ENCODE data around the gene CKB. TPM values are rescaled to one million over a fixed set of nuclear protein-coding genes. Genes with fewer than 3 reads are reported as not detected.

CKB gene
- polyA plus RNA-seq, 2 of the 4 experiments (the other 2 are of a cell fraction) = 52.3 to 79.8 TPM

GRCh38 chr14:103535891-103536565, 13.4 kb upstream of the CKB start:
- Histone ChIP-seq H3K4me1 (peaks cover 17% of the 10 kb centered on the region), H3K9me3 (no peaks in the 10 kb centered on the region), H3K27ac (no peak overlapping the region), H3K4me3 (no peak overlapping the region), H3K4me2 (no peak overlapping the region)
- POLR2A ChIA-PET = no interaction called here
- CTCF ChIA-PET = interaction anchor here (2.4 to 28.8 kb wide), 3 partner anchors 9 to 21 kb away, joined by 6 to 489 read pairs (median 184); partner anchors contain the start of gene CKB
- ATAC-seq = no peak
- FAIRE-seq = no peak
- WGBS (ENCODE audit: missing lambda C conversion rate) = 94% methylated on average over 6 of the region's 11 CpGs
- no peak for DNase-seq (ENCODE audit: low read depth in 1 of 2, low spot score in 1 of 2)
- TF ChIP-seq EP300 (IDR thresholded peaks at IDR 0.05) (no peak), PBX3 (IDR thresholded peaks at IDR 0.05) (no peak), EHF (CRISPR knock-in tag; IDR thresholded peaks at IDR 0.05) (no peak), HEYL (CRISPR knock-in tag; IDR thresholded peaks at IDR 0.05) (no peak), RAD21 (conservative IDR thresholded peaks at IDR 0.05 in 1 of 2, IDR thresholded peaks at IDR 0.05 in 1 of 2) (no peak), BHLHE40 (IDR thresholded peaks at IDR 0.05; ENCODE audit: low read depth, low read length) (no peak), HOXB5 (CRISPR knock-in tag; IDR thresholded peaks at IDR 0.05) (no peak), HOXA7 (CRISPR knock-in tag; IDR thresholded peaks at IDR 0.05) (no peak), MAZ (IDR thresholded peaks at IDR 0.05; ENCODE audit: borderline replicate concordance, low read depth, low read length) (no peak)

- CTCF ChIA-PET = interaction anchor here (2.4 to 28.8 kb wide), 3 partner anchors 10 to 22 kb away, joined by 6 to 489 read pairs (median 184); partner anchors contain the start of gene CKB
Observed at GRCh38 chr14:103535081-103535890, 12.7 kb upstream of the CKB start.

GRCh38 chr14:103534576-103535061, 12.0 kb upstream of the CKB start:
- 73% methylated on average over 3 of the region's 22 CpGs for WGBS (ENCODE audit: missing lambda C conversion rate)
- no peak for DNase-seq (ENCODE audit: low read depth in 1 of 2, low spot score in 1 of 2)
- TF ChIP-seq CBX8 (IDR thresholded peaks at IDR 0.05) (no peak), REST (IDR thresholded peaks at IDR 0.05) (no peak), HOXB5 (CRISPR knock-in tag; IDR thresholded peaks at IDR 0.05) (no peak), MYC (IDR thresholded peaks at IDR 0.05; ENCODE audit: borderline replicate concordance, low read length) (no peak), E2F6 (IDR thresholded peaks at IDR 0.05; ENCODE audit: borderline replicate concordance, low read depth) (no peak), KDM1A (IDR thresholded peaks at IDR 0.05; ENCODE audit: low read depth) (no peak), ZC3H11A (IDR thresholded peaks at IDR 0.05) (no peak), ATOH8 (CRISPR knock-in tag; IDR thresholded peaks at IDR 0.05; ENCODE audit: low read depth) (no peak), BCL3 (IDR thresholded peaks at IDR 0.05) (no peak), FOSL2 (IDR thresholded peaks at IDR 0.05) (no peak), FOSL2 (CRISPR knock-in tag; IDR thresholded peaks at IDR 0.05) (no peak), HEYL (CRISPR knock-in tag; IDR thresholded peaks at IDR 0.05) (no peak), ESRRA (IDR thresholded peaks at IDR 0.05; ENCODE audit: borderline replicate concordance, low read length) (no peak)

More at GRCh38 chr14:103535081-103535890, 12.7 kb upstream of the CKB start:
- FAIRE-seq (no peak), ATAC-seq (no peak), DNase-seq (ENCODE audit: low read depth in 1 of 2, low spot score in 1 of 2) (no peak)
- no peaks in the 10 kb centered on the region for H3K9me3 ChIP-seq
- no peak overlapping the region for H3K4me2 ChIP-seq
- peaks cover 17% of the 10 kb centered on the region for H3K4me1 ChIP-seq
- no peak overlapping the region for H3K4me3 ChIP-seq
- TF ChIP-seq EHF (CRISPR knock-in tag; IDR thresholded peaks at IDR 0.05) = no peak
- no peak for TF ChIP-seq USF2 (IDR thresholded peaks at IDR 0.05)
- H3K27ac ChIP-seq = no peak overlapping the region
- POLR2A ChIA-PET = no interaction called here
- WGBS (ENCODE audit: missing lambda C conversion rate) = 91% methylated on average over 16 of the region's 21 CpGs

More at GRCh38 chr14:103534576-103535061, 12.0 kb upstream of the CKB start:
- no peak overlapping the region for H3K4me3 ChIP-seq
- ATAC-seq = no peak
- H3K4me1 ChIP-seq = peaks cover 16% of the 10 kb centered on the region
- POLR2A ChIA-PET = no interaction called here
- no peak overlapping the region for H3K4me2 ChIP-seq
- CTCF ChIA-PET = interaction anchor here (12.7 to 28.8 kb wide), 2 partner anchors 10 to 16 kb away, joined by 184 to 489 read pairs; partner anchors contain the start of gene CKB
- no peaks in the 10 kb centered on the region for H3K9me3 ChIP-seq
- no peak overlapping the region for H3K27ac ChIP-seq
- no peak for FAIRE-seq

Data from A549 (cell line).